Endothelial cell of umbilical vein (primary cell): ENCODE results near the gene LAMC3. TPM values are rescaled to one million over a fixed set of nuclear protein-coding genes. Genes with fewer than 3 reads are reported as not detected.

ENCODE experiments used
- BruUV-seq: library from RNA; stranded (reverse); fragments of 400-500 nt; replicated peaks from 2 replicates; lab custom pipeline; 2021; lab: Mats Ljungman, UMichigan
- CTCF ChIA-PET: fragments of 300-600, 350-600 bp; sonication (Branson Sonifier 250); formaldehyde crosslinking; loops from one replicate; lab custom pipeline; 2021; ENCODE audit warnings: antibody characterized with exemption, inconsistent platforms; lab: Charles Lee
- POLR2A ChIA-PET: fragments of 300-600, 350-600 bp; sonication (Branson Sonifier 250); formaldehyde crosslinking; loops from one replicate; lab custom pipeline; 2021; ENCODE audit warnings: antibody characterized with exemption, inconsistent platforms; lab: Charles Lee
- DNase-seq: peaks from one replicate; pipeline ENCODE4 v3.0.0-alpha.2; 2011; ENCODE audit warnings: low read depth, low spot score
- FAIRE-seq: peaks from 2 replicates; lab custom pipeline; 2011; peaks lifted over from hg19 to GRCh38; lab: Jason Lieb, UNC
- H2AFZ ChIP-seq: 2 replicates; pipeline ENCODE4 v1.6.0; 2012; ENCODE audit warnings: low read depth, low read length, control low read depth, inconsistent platforms
- H3K27ac ChIP-seq: 2 replicates; pipeline ENCODE4 v1.5.1; 2011; ENCODE audit warnings: low read depth, mild to moderate bottlenecking, control low read depth, low read length, moderate library complexity; ENCODE audit not compliant: insufficient read depth
- H3K27me3 ChIP-seq, 2 experiments: 2 replicates each; pipeline versions ENCODE4 v1.6.0 to v1.6.1; 2011; ENCODE audit warnings: low read length in 2 of 2, mixed read lengths in 1 of 2; ENCODE audit not compliant: control insufficient read depth in 2 of 2, insufficient read depth in 2 of 2
- H3K36me3 ChIP-seq, 2 experiments: 2 replicates in 1 of 2; 3 replicates in 1 of 2; pipeline ENCODE4 v1.5.1; 2011; ENCODE audit warnings: low read length in 2 of 2, mild to moderate bottlenecking in 1 of 2, moderate library complexity in 1 of 2; ENCODE audit not compliant: control insufficient read depth in 2 of 2, insufficient read depth in 2 of 2; ENCODE audit errors: extremely low read depth in 1 of 2
- H3K4me1 ChIP-seq: 3 replicates; pipeline ENCODE4 v1.5.1; 2011; ENCODE audit warnings: mild to moderate bottlenecking, low read length; ENCODE audit not compliant: control insufficient read depth, insufficient read depth; ENCODE audit errors: extremely low read depth
- H3K4me2 ChIP-seq: 2 replicates; pipeline ENCODE4 v1.6.1; 2011; ENCODE audit warnings: low read length, control low read depth, mixed read lengths; ENCODE audit not compliant: insufficient read depth
- H3K4me3 ChIP-seq, 3 experiments: fragments of 200-600 bp in 1 of 3; sonication (generic), shearing (Covaris generic) in 1 of 3; replicated peaks in 1 of 3; 2 replicates each; pipeline ENCODE4 v1.5.1; 2011 to 2016; ENCODE audit warnings: control low read depth in 3 of 3, low read length in 3 of 3, mild to moderate bottlenecking in 2 of 3, inconsistent platforms in 1 of 3, low read depth in 1 of 3, moderate library complexity in 1 of 3; ENCODE audit not compliant: insufficient read depth in 1 of 3
- H3K79me2 ChIP-seq: 2 replicates; pipeline ENCODE4 v1.6.0; 2012; ENCODE audit warnings: low read length, inconsistent platforms; ENCODE audit not compliant: control insufficient read depth, insufficient read depth
- H3K9ac ChIP-seq: replicated peaks from 2 replicates; pipeline ENCODE3; 2011; ENCODE audit warnings: low read length, control low read depth; ENCODE audit not compliant: insufficient read depth; ENCODE audit errors: extremely low read depth
- H3K9me1 ChIP-seq: replicated peaks from 3 replicates; pipeline ENCODE4 v1.6.0; 2011; ENCODE audit warnings: mild to moderate bottlenecking, low read length; ENCODE audit not compliant: control insufficient read depth, insufficient read depth; ENCODE audit errors: extremely low read depth
- H3K9me3 ChIP-seq: replicated peaks from 2 replicates; pipeline ENCODE4 v1.5.1; 2012; ENCODE audit warnings: low read length, inconsistent platforms; ENCODE audit not compliant: control insufficient read depth, insufficient read depth
- H4K20me1 ChIP-seq: replicated peaks from 2 replicates; pipeline ENCODE3; 2011; ENCODE audit warnings: mild to moderate bottlenecking, low read length; ENCODE audit not compliant: control insufficient read depth, insufficient read depth; ENCODE audit errors: extremely low read depth
- CTCF ChIP-seq, 2 donors: IDR thresholded peaks; 1 replicate in 1 of 2; 2 replicates in 1 of 2; pipeline ENCODE4 v1.5.1; 2011; ENCODE audit warnings: low read length in 2 of 2, mild to moderate bottlenecking in 2 of 2, moderate library complexity in 2 of 2, control low read depth in 1 of 2, inconsistent platforms in 1 of 2, low read depth in 1 of 2; ENCODE audit not compliant: insufficient read depth in 1 of 2; ENCODE audit errors: extremely low read depth in 1 of 2
- EZH2 ChIP-seq: IDR thresholded peaks from 2 replicates; pipeline ENCODE4 v1.6.1; 2012; ENCODE audit warnings: borderline replicate concordance, low read depth, mild to moderate bottlenecking, moderate library complexity, low read length, inconsistent platforms; ENCODE audit not compliant: severe bottlenecking
- FOS ChIP-seq: IDR thresholded peaks from 2 replicates; pipeline ENCODE4 v1.6.1; 2011; ENCODE audit warnings: mild to moderate bottlenecking, low read length, moderate library complexity, borderline replicate concordance; ENCODE audit not compliant: insufficient read depth
- GATA2 ChIP-seq: IDR thresholded peaks from 2 replicates; pipeline ENCODE4 v1.7.0; 2011; ENCODE audit warnings: low read depth, mild to moderate bottlenecking, moderate library complexity, mixed read lengths, low read length; ENCODE audit not compliant: insufficient read length, insufficient read depth
- JUN ChIP-seq: IDR thresholded peaks from 2 replicates; pipeline ENCODE4 v1.6.1; 2011; ENCODE audit warnings: borderline replicate concordance, low read depth; ENCODE audit not compliant: insufficient read length, insufficient read depth
- MYC ChIP-seq: IDR thresholded peaks from one replicate; pipeline ENCODE4 v1.6.1; 2011; ENCODE audit warnings: mild to moderate bottlenecking, low read depth, low read length
- POLR2AphosphoS5 ChIP-seq: IDR thresholded peaks from 2 replicates; pipeline ENCODE4 v1.6.1; 2012; ENCODE audit warnings: low read depth, mild to moderate bottlenecking, control low read depth, low read length, moderate library complexity; ENCODE audit not compliant: insufficient read depth
- dilution Hi-C: fragments of 300-500 bp; cut with MboI; formaldehyde crosslinking; loops from one replicate; pipeline ENCODE4 v1.15.0; 2019; ENCODE audit warnings: low sequenced_read_pairs; ENCODE audit not compliant: extremely low pct_ligation_motif_present
- intact Hi-C: fragments of 100-400 bp; cut with micrococcal nuclease; formaldehyde crosslinking; loops from one replicate; pipeline ENCODE4 v1.10.0; 2022
- polyA plus RNA-seq, 4 experiments: library from polyadenylated mRNA; depleted of rRNA in 3 of 4; stranded (reverse) in 3 of 4; unstranded in 1 of 4; fragments of >200 nt; gene quantifications; 2 replicates each; pipeline versions ENCODE4 v1.2.1 to v1.2.3, GENCODE V29; 2011 to 2012; ENCODE audit warnings: missing spikeins in 1 of 4
- total RNA-seq: library from RNA; stranded (reverse); gene quantifications from 2 replicates; pipeline ENCODE4 v1.2.3, GENCODE V29; 2021

The LAMC3 gene
- total and polyA plus RNA-seq, 2 donors (not counting 3 experiments of a cell fraction or from before 2014, with no cell fraction given): 0.18 to 0.38 TPM

GRCh38 chr9:130970855-130971254 lies 38.1 kb upstream of the LAMC3 start:
- Histone ChIP-seq H3K9me3 (no peaks in the 10 kb centered on the region), H3K27ac (no peak overlapping the region), H3K27me3 (peaks cover 0 to 6% of the 10 kb centered on the region in 2 experiments), H3K4me3 (no peak overlapping the region), H3K36me3 (no peaks in the 10 kb centered on the region), H3K4me1 (no peaks in the 10 kb centered on the region), H3K9ac (no peak overlapping the region), H3K4me2 (no peak overlapping the region), H3K9me1 (no peaks in the 10 kb centered on the region), H3K79me2 (no peaks in the 10 kb centered on the region), H2AFZ (no peak overlapping the region), H4K20me1 (no peaks in the 10 kb centered on the region)
- ChIA-PET POLR2A (no interaction called here), CTCF (interaction anchor here (1.1 to 1.7 kb wide), 2 partner anchors 8 to 25 kb away, joined by 3 read pairs; no protein-coding TSS in a partner anchor)
- no peak for FAIRE-seq
- TF ChIP-seq GATA2 (no peak), POLR2AphosphoS5 (no peak), CTCF (IDR thresholded peaks at IDR 0.05; ENCODE audit: extremely low read depth in 1 of 2, insufficient read depth in 1 of 2, low read depth in 1 of 2, low read length in 2 of 2) (no peak), MYC (no peak), EZH2 (no peak), FOS (no peak), JUN (no peak)
- no peak for DNase-seq
- intact Hi-C loops: no loop called here
- BruUV-seq: no TSS peak
- dilution Hi-C loops: no loop called here
